ENCODE results near the gene KCNS3.

KCNS3 gene

GRCh38 chr2:17877811-17878280 lies 621 bp upstream of the KCNS3 start:
- DNase-seq (ENCODE audit: low read depth in 2 of 2): no peak

- DNase-seq (ENCODE audit: low read depth in 2 of 2): no peak
These were observed 858 bp downstream of the KCNS3 start for GRCh38 chr2:17879137-17879912.

DNA sequence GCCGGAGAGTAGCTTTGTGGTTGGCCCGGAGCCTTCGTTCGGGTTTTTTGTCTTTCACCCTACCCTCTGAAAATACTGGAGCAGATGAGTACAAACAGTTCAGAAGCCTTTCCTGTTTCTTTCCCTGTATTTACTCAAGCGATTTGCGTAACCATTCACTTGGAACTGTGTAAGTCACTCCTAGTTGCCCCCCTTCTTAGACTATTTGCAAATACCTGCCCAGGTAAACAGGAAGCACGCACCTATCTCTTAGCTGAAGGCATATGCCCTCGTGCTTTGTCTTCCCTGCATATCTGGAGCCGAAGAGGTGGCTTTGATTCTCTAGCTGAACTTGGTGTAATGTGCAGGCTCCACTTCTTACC lies 1.4 kb downstream of the KCNS3 start:
- no peak for DNase-seq (ENCODE audit: low read depth in 2 of 2)

- no peak for DNase-seq (ENCODE audit: low read depth in 2 of 2)
These were observed 14.5 kb downstream of the KCNS3 start for GRCh38 chr2:17892770-17893534.

GRCh38 chr2:17894005-17894404 lies 15.5 kb downstream of the KCNS3 start:
- DNase-seq (ENCODE audit: low read depth in 2 of 2): no peak

DNA sequence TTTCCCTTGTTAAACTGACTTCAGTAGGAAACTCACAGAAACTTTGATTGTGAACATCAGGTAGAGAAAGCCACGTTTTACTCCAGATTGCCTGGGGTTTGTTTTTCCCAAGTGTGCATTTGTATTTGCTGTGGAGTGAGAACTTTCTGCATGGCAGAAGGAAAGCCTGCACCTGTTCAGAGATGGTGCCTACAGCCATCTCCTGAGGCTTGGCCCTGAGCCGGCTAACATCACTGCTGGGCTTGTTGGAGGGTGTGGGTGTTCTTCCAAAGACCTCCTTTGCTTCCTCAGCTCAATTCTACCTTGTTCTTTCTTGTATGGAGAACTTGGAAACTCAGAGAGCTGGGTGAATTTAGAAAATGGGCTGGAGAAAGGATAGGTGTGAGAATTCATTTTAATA lies 16.1 kb downstream of the KCNS3 start:
- DNase-seq (ENCODE audit: low read depth in 2 of 2): no peak

DNA sequence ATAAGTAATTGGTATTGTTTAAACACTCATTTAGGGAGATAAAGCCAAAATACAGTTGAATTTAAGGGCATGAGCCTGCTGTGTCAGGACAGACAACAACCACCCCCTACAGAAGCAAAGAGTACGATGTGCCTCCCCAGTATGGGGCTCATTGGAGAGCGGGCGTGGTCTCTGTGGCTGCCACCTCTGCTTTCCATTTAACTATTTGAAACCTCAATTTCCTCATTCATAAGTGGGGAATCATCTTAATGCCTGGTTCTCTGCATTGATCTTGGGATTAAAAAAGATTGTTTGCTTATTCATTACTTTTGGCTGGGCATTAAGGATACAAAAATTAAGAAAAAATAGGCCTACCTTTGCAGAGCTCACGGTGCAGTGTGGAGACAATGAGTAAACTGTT lies 21.4 kb downstream of the KCNS3 start:
- no peak for DNase-seq (ENCODE audit: low read depth in 2 of 2)

DNA sequence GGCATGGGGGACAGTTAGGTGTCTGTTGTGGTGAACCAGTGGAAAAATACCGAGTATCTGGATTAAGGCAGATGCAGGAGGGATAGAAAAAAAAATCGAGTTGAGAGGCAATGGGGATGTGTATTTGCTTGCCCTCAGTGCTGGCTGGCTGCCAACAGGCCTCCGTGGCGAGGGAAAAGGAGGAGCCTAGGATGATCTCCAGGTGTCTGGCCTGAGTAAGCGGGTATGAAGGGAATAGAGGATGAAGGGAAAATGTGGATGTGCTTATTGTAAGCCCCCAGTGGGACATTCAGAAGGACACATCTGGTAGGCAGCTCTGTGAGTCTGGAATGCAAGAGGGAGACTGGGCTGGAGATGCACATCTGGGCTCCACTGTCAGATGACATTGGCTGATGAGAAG lies 22.8 kb downstream of the KCNS3 start:
- DNase-seq (ENCODE audit: low read depth in 2 of 2): no peak

- no peak for DNase-seq (ENCODE audit: low read depth in 2 of 2)
These were observed 32.5 kb downstream of the KCNS3 start for GRCh38 chr2:17910980-17911379.

- DNase-seq (ENCODE audit: low read depth in 2 of 2): no peak
These were observed 33.2 kb downstream of the KCNS3 start for GRCh38 chr2:17911491-17912260.

DNA sequence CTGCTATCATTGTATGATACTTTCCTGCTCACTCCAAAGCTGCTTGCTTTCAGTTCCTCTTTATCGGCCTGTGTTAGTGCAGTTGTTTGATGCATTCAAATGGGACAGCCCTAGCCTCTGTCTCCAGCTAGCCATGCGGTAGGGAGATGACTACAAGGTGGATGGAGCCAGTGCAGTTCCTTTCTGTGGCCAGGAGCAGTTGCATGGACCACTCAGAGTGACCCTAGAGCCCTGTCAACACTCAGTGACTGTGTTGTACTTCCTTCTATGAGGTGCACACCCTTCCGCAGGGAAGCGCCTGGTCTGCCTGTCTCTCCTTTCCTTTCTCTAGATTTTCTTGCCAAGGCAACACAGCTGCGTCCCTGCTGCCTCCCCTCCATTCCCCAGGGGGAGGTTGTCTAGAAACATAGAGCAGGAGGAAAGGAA lies 33.8 kb downstream of the KCNS3 start:
- no peak for DNase-seq (ENCODE audit: low read depth in 2 of 2)

DNA sequence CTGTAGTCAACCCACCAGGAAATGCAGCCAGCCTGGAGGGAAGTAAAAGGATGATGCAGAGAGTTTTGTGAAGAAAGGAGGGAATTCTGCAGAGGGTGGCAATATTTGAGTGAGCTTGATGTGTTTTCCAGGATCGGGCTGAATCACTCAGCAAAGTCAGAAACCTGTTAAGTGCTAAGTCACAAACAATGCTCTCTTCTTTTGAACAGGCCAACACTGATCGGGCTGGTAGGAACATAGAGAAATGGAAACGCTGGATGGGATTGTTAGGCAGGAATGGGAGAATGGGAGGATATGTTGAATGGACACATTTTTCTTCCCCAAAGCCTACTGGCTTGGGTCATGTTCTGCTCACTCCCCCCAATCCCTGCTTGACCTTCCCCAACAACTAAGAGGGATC lies 36.6 kb downstream of the KCNS3 start:
- no peak for DNase-seq (ENCODE audit: low read depth in 2 of 2)

DNA sequence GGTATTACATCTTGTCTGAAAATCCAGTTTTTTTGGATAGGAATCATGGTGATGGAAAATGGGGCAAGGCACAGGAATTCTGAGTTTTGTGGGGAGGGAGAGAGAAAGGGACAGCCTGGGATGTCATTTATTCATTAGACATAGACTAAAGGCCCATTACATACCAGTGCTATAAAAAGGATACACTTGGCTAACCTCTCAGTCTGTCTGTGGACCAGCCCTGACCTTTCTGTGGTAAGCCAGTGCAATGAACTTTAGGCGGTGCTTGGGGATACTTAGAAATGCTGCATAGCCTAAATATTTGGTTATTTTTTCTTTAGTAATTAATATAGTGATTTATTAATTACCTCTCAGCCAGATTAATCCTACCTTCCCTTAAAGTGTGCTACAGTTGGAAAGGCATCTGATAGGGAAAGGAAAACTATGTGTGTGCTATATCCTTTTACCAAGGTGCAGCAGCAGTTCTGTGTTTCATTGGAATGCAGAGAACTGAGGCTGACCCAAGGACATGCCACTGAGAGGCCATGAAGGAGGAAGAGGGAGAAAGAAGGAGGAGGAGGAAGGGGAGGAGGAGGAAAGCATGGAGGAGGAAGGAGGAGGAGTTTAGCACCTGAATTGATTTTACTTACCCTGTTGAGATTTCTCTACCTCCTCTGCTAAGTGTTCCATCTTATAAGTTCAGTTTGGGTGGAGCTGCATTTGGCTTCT lies 37.5 kb downstream of the KCNS3 start:
- DNase-seq (ENCODE audit: low read depth in 2 of 2): no peak

DNA sequence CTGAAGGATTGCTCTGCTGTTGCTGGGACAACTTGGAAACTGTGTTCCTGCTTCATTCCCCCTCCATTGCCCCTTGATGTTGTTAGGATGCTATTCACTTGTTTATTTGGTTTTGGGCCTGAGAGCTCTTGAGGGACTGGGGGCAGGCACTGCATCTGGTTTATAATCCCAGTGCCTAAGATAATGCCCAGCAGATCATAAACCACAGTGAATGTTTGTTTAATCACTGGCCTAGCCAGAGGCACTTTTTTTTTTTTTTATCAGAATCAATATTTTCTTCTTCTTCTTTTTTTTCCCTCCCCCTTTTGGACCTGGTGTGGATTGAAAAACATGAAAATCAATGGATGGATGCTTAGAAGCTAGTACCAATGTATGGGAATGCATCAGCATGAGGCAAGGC lies 38.1 kb downstream of the KCNS3 start:
- no peak for DNase-seq (ENCODE audit: low read depth in 2 of 2)

DNA sequence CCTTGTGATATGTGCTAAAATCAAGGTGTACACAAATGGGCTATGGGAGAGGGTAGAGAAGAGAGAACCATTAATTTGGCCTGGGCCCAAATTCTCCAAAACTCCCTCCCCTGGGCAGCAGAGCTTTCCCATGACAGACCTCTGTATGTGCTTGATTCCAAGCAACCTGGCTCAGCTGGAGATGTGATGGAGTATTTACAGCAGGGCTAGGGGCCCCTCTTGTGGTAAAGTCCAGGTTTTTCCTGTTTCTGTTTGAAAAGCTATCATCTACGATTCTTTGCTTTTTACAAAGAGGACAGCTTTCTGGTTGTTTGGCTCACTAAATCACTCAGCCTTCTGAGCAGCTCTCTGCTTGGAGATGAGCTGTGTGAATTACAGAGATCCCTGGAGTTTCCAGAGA lies 40.3 kb downstream of the KCNS3 start:
- no peak for DNase-seq (ENCODE audit: low read depth in 2 of 2)

DNA sequence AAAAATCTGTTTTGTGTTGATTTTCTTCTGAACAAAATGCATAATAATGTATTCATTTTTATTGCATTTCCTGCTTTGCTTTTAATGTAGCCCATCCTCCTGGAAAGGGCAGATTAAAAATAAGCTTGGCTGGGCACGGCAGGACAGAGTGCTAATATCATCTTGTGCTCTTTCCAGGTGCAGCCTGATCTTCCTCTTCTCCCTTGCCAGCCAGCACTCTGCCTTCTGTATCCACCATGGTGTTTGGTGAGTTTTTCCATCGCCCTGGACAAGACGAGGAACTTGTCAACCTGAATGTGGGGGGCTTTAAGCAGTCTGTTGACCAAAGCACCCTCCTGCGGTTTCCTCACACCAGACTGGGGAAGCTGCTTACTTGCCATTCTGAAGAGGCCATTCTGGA lies 52.3 kb downstream of the KCNS3 start:
- DNase-seq (ENCODE audit: low read depth in 2 of 2): no peak

- no peak for DNase-seq (ENCODE audit: low read depth in 2 of 2)
These were observed 54.8 kb downstream of the KCNS3 start for GRCh38 chr2:17933256-17933655.

- DNase-seq (ENCODE audit: low read depth in 2 of 2): no peak
These were observed 56.3 kb downstream of the KCNS3 start for GRCh38 chr2:17934721-17935120.

DNA sequence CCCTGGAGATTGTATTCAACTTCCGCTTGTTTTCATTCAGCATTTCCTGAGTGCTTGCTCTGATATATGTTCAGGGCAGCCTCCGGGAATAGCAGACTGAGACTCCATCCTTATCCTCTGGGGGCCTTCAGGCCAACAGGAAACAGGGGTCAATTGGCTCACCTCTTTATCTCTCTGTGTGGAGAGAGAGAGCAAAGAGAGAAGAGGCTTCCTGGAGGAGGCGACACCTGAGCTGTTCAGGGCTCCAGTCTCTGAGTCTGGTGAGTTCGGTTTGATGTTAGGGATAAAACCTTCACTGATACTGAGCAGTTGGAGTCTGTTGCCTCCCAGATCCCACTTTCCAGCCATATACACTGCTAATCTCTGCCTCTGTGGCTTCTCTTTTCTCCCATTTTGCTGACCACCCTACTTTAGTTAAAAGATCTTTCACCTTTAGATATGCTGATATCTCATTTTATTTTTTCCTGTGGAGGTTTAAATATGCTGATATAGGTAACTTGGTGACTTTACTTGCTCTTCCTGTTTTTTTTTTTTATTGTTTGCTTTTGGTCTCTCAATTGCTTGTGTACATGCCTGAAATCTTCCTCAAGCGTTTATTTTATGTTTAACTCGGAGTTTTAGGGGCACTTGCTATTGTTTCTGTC lies 56.9 kb downstream of the KCNS3 start:
- no peak for DNase-seq (ENCODE audit: low read depth in 2 of 2)

DNA sequence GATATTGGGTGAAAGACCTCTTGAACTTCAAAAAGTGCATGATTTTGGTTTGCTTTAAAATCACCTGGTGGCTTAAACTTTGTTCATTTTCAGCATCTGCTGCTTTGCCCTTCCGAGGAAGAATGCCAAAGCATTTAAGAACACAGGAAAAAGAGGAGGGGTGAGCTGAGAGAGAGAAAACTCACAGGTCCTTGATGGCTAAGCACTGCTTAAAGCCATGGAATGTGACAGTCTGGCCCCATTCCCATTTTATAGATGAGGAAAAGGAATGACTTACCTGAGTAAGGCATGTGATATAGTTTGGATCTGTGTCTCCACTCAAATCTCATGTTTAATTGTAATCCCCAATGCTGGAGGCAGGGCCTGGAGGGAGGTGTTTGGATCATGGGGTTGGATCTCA lies 58.1 kb downstream of the KCNS3 start:
- no peak for DNase-seq (ENCODE audit: low read depth in 2 of 2)

DNA sequence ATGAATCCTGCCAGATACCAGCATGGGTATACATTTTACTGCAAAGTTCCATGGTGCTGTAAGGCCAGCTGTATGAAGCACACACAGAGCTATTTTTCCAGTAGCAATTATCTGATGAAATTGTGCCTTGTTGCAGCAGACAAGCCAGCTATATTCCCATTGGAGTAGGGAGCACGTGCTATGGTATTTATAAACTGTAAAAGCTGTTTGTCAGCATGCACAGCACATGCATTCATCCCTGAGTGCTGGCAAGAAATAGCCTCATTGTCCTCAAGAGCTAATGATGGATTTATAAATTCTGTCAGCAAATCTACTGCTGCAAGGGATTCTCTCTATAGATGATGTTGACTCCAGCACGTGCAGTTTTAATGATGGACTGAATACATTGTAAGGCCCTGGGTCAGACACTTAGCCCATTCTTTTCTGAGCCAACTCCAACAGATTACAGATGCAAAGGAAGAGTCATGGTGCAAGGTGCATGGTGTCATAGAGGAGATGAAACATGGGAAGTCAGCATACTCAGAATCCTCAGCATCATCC lies 61.7 kb downstream of the KCNS3 start:
- no peak for DNase-seq (ENCODE audit: low read depth in 2 of 2)

Data from stimulated activated CD8-positive, alpha-beta memory T cell treated with anti-CD3 and anti-CD28 coated beads, Interleukin-2, amount 100 ng/mL, for 48 hours (primary cell).